Endothelial cell of umbilical vein (primary cell): ENCODE measurements around the gene CDK9. TPM values are rescaled to one million over a fixed set of nuclear protein-coding genes. Genes with fewer than 3 reads are reported as not detected.
"Not testable (repeated sequence)": the region's sequence is repeated elsewhere in the genome, so short reads cannot be mapped to it uniquely, and the experiment has no call there.

Experiments used
- BruUV-seq: library from RNA; stranded (reverse); fragments of 400-500 nt; replicated peaks from 2 replicates; lab custom pipeline; 2021; lab: Mats Ljungman, UMichigan
- CTCF ChIA-PET: fragments of 300-600, 350-600 bp; sonication (Branson Sonifier 250); formaldehyde crosslinking; loops from one replicate; lab custom pipeline; 2021; ENCODE audit warnings: antibody characterized with exemption, inconsistent platforms; lab: Charles Lee
- POLR2A ChIA-PET: fragments of 300-600, 350-600 bp; sonication (Branson Sonifier 250); formaldehyde crosslinking; loops from one replicate; lab custom pipeline; 2021; ENCODE audit warnings: antibody characterized with exemption, inconsistent platforms; lab: Charles Lee
- DNase-seq: peaks from one replicate; pipeline ENCODE4 v3.0.0-alpha.2; 2011; ENCODE audit warnings: low read depth, low spot score
- FAIRE-seq: peaks from 2 replicates; lab custom pipeline; 2011; peaks lifted over from hg19 to GRCh38; lab: Jason Lieb, UNC
- H2AFZ ChIP-seq: 2 replicates; pipeline ENCODE4 v1.6.0; 2012; ENCODE audit warnings: low read depth, low read length, control low read depth, inconsistent platforms
- H3K27ac ChIP-seq: 2 replicates; pipeline ENCODE4 v1.5.1; 2011; ENCODE audit warnings: low read depth, mild to moderate bottlenecking, control low read depth, low read length, moderate library complexity; ENCODE audit not compliant: insufficient read depth
- H3K27me3 ChIP-seq, 2 experiments: 2 replicates each; pipeline versions ENCODE4 v1.6.0 to v1.6.1; 2011; ENCODE audit warnings: low read length in 2 of 2, mixed read lengths in 1 of 2; ENCODE audit not compliant: control insufficient read depth in 2 of 2, insufficient read depth in 2 of 2
- H3K36me3 ChIP-seq, 2 experiments: 2 replicates in 1 of 2; 3 replicates in 1 of 2; pipeline ENCODE4 v1.5.1; 2011; ENCODE audit warnings: low read length in 2 of 2, mild to moderate bottlenecking in 1 of 2, moderate library complexity in 1 of 2; ENCODE audit not compliant: control insufficient read depth in 2 of 2, insufficient read depth in 2 of 2; ENCODE audit errors: extremely low read depth in 1 of 2
- H3K4me1 ChIP-seq: 3 replicates; pipeline ENCODE4 v1.5.1; 2011; ENCODE audit warnings: mild to moderate bottlenecking, low read length; ENCODE audit not compliant: control insufficient read depth, insufficient read depth; ENCODE audit errors: extremely low read depth
- H3K4me2 ChIP-seq: 2 replicates; pipeline ENCODE4 v1.6.1; 2011; ENCODE audit warnings: low read length, control low read depth, mixed read lengths; ENCODE audit not compliant: insufficient read depth
- H3K4me3 ChIP-seq, 3 experiments: fragments of 200-600 bp in 1 of 3; sonication (generic), shearing (Covaris generic) in 1 of 3; replicated peaks in 1 of 3; 2 replicates each; pipeline ENCODE4 v1.5.1; 2011 to 2016; ENCODE audit warnings: control low read depth in 3 of 3, low read length in 3 of 3, mild to moderate bottlenecking in 2 of 3, inconsistent platforms in 1 of 3, low read depth in 1 of 3, moderate library complexity in 1 of 3; ENCODE audit not compliant: insufficient read depth in 1 of 3
- H3K79me2 ChIP-seq: 2 replicates; pipeline ENCODE4 v1.6.0; 2012; ENCODE audit warnings: low read length, inconsistent platforms; ENCODE audit not compliant: control insufficient read depth, insufficient read depth
- H3K9ac ChIP-seq: replicated peaks from 2 replicates; pipeline ENCODE3; 2011; ENCODE audit warnings: low read length, control low read depth; ENCODE audit not compliant: insufficient read depth; ENCODE audit errors: extremely low read depth
- H3K9me1 ChIP-seq: replicated peaks from 3 replicates; pipeline ENCODE4 v1.6.0; 2011; ENCODE audit warnings: mild to moderate bottlenecking, low read length; ENCODE audit not compliant: control insufficient read depth, insufficient read depth; ENCODE audit errors: extremely low read depth
- H3K9me3 ChIP-seq: replicated peaks from 2 replicates; pipeline ENCODE4 v1.5.1; 2012; ENCODE audit warnings: low read length, inconsistent platforms; ENCODE audit not compliant: control insufficient read depth, insufficient read depth
- H4K20me1 ChIP-seq: replicated peaks from 2 replicates; pipeline ENCODE3; 2011; ENCODE audit warnings: mild to moderate bottlenecking, low read length; ENCODE audit not compliant: control insufficient read depth, insufficient read depth; ENCODE audit errors: extremely low read depth
- FOS ChIP-seq: IDR thresholded peaks from 2 replicates; pipeline ENCODE4 v1.6.1; 2011; ENCODE audit warnings: mild to moderate bottlenecking, low read length, moderate library complexity, borderline replicate concordance; ENCODE audit not compliant: insufficient read depth
- JUN ChIP-seq: IDR thresholded peaks from 2 replicates; pipeline ENCODE4 v1.6.1; 2011; ENCODE audit warnings: borderline replicate concordance, low read depth; ENCODE audit not compliant: insufficient read length, insufficient read depth
- POLR2A ChIP-seq: IDR thresholded peaks from 2 replicates; pipeline ENCODE4 v1.6.1; 2012; ENCODE audit warnings: low read depth, mild to moderate bottlenecking, control low read depth, low read length
- POLR2AphosphoS5 ChIP-seq: IDR thresholded peaks from 2 replicates; pipeline ENCODE4 v1.6.1; 2012; ENCODE audit warnings: low read depth, mild to moderate bottlenecking, control low read depth, low read length, moderate library complexity; ENCODE audit not compliant: insufficient read depth
- dilution Hi-C: fragments of 300-500 bp; cut with MboI; formaldehyde crosslinking; loops from one replicate; pipeline ENCODE4 v1.15.0; 2019; ENCODE audit warnings: low sequenced_read_pairs; ENCODE audit not compliant: extremely low pct_ligation_motif_present
- intact Hi-C: fragments of 100-400 bp; cut with micrococcal nuclease; formaldehyde crosslinking; loops from one replicate; pipeline ENCODE4 v1.10.0; 2022
- polyA plus RNA-seq, 4 experiments: library from polyadenylated mRNA; depleted of rRNA in 3 of 4; stranded (reverse) in 3 of 4; unstranded in 1 of 4; fragments of >200 nt; gene quantifications; 2 replicates each; pipeline versions ENCODE4 v1.2.1 to v1.2.3, GENCODE V29; 2011 to 2012; ENCODE audit warnings: missing spikeins in 1 of 4
- total RNA-seq: library from RNA; stranded (reverse); gene quantifications from 2 replicates; pipeline ENCODE4 v1.2.3, GENCODE V29; 2021

Gene CDK9
- total and polyA plus RNA-seq, 2 donors (not counting 3 experiments of a cell fraction or from before 2014, with no cell fraction given), result 92.2 to 124 TPM

GRCh38 chr9:127755061-127756060 is 30.5 kb upstream of the CDK9 start:
- H3K9me3 ChIP-seq, result no peaks in the 10 kb centered on the region
- no peaks in the 10 kb centered on the region for H3K9me1 ChIP-seq
- BruUV-seq, result no TSS peak
- peak overlapping the region; percentile 45 for H3K4me2 ChIP-seq
- H3K4me1 ChIP-seq, result peaks cover 12% of the 10 kb centered on the region
- peaks cover 3% of the 10 kb centered on the region for H4K20me1 ChIP-seq
- TF ChIP-seq JUN (no peak), POLR2AphosphoS5 (no peak)
- peaks cover 8 to 34% of the 10 kb centered on the region in 2 experiments for H3K36me3 ChIP-seq
- H3K9ac ChIP-seq, result peak overlapping the region; percentile 13
- H2AFZ ChIP-seq, result no peak overlapping the region
- ChIA-PET POLR2A (interaction anchor here (1.1 to 1.6 kb wide), 2 partner anchors 15 to 16 kb away, joined by 5 read pairs; no protein-coding TSS in a partner anchor), CTCF (interaction anchor here (0.7 to 2.6 kb wide), 7 partner anchors 12 to 252 kb away, joined by 3 to 16 read pairs (median 4); partner anchors contain the start of genes CDK9 and TOR2A)
- intact Hi-C loops (loop anchor here (2.0 kb wide), 1 partner anchor 15 kb away; no protein-coding TSS in a partner anchor), dilution Hi-C loops (no loop called here)
- peak overlapping the region; percentile 29 for H3K27ac ChIP-seq
- H3K27me3 ChIP-seq, result no peaks in the 10 kb centered on the region
- peak; percentile 42 for DNase-seq
- peak; percentile 8 for FAIRE-seq
- H3K4me3 ChIP-seq, result no peak overlapping the region
- peaks cover 44% of the 10 kb centered on the region for H3K79me2 ChIP-seq

- intact Hi-C loops (no loop called here), dilution Hi-C loops (no loop called here)
- FAIRE-seq (no peak), DNase-seq (no peak)
- Histone ChIP-seq H3K9ac (no peak overlapping the region), H2AFZ (no peak overlapping the region), H3K27me3 (no peaks in the 10 kb centered on the region), H3K9me3 (no peaks in the 10 kb centered on the region), H4K20me1 (no peaks in the 10 kb centered on the region), H3K79me2 (peaks cover 48% of the 10 kb centered on the region), H3K4me3 (no peak overlapping the region), H3K4me1 (peaks cover 16% of the 10 kb centered on the region), H3K9me1 (no peaks in the 10 kb centered on the region), H3K27ac (no peak overlapping the region), H3K36me3 (peaks cover 8 to 28% of the 10 kb centered on the region in 2 experiments), H3K4me2 (no peak overlapping the region)
- TF ChIP-seq POLR2A (no peak), FOS (no peak)
- POLR2A ChIA-PET, result interaction anchor here (0.7 to 1.6 kb wide), 3 partner anchors 14 to 24 kb away, joined by 5 read pairs; no protein-coding TSS in a partner anchor
- CTCF ChIA-PET, result interaction anchor here (1.1 to 2.6 kb wide), 6 partner anchors 19 to 253 kb away, joined by 3 to 16 read pairs (median 4); partner anchors contain the start of gene CDK9
- BruUV-seq, result no TSS peak
Measured at GRCh38 chr9:127756233-127756632, 29.6 kb upstream of the CDK9 start.

GRCh38 chr9:127756776-127757175 is 29.1 kb upstream of the CDK9 start:
- H3K4me2 ChIP-seq, H3K9me3 ChIP-seq, DNase-seq, H4K20me1 ChIP-seq, H3K27ac ChIP-seq, H3K4me3 ChIP-seq, H2AFZ ChIP-seq, H3K27me3 ChIP-seq, dilution Hi-C loops, intact Hi-C loops, H3K9me1 ChIP-seq, BruUV-seq, H3K9ac ChIP-seq: not testable (repeated sequence)
- POLR2A ChIA-PET, result interaction anchor here (0.7 to 0.8 kb wide), 2 partner anchors 14 to 25 kb away, joined by 3 to 5 read pairs; no protein-coding TSS in a partner anchor
- Histone ChIP-seq H3K36me3 (peaks cover 8 to 25% of the 10 kb centered on the region in 2 experiments), H3K79me2 (peaks cover 50% of the 10 kb centered on the region), H3K4me1 (peaks cover 21% of the 10 kb centered on the region)
- CTCF ChIA-PET, result interaction anchor here (0.7 to 2.6 kb wide), 8 partner anchors 13 to 156 kb away, joined by 3 to 16 read pairs (median 4); partner anchors contain the start of genes CDK9 and TOR2A
- FAIRE-seq, result peak; percentile 74
